Activated T-helper 2 cell treated with anti-CD3 and anti-CD28 coated beads, Interferon-gamma antibody, Interleukin-2, Interleukin-4, amounts not matched to agents 10 μg/mL and 5 μg/mL and 100 μg/mL, durations not matched to agents 14 hours and 24 hours and 36 hours (primary cell): ENCODE results near the gene VCX. TPM values are rescaled to one million over a fixed set of nuclear protein-coding genes. Genes with fewer than 3 reads are reported as not detected.

ENCODE experiments used
- total RNA-seq: library from RNA; stranded (reverse); gene quantifications from 2 replicates; pipeline ENCODE4 v1.2.3, GENCODE V29; 2022

VCX gene
- total RNA-seq, 1 donor from 2014 or later, result not detected

Other genes starting within 250 kb of the VCX start
- 6.0 and 7.4 TPM in 2 replicates for gene PNPLA4, start 84.2 kb downstream of the VCX start, total RNA-seq